Measurements from ENCODE around the gene CTSL.

The CTSL gene

GRCh38 chr9:87766697-87767096 lies 40.8 kb downstream of the CTSL start:
- Histone ChIP-seq H3K9ac (ENCODE audit: low read length in 5 of 5) (no peak overlapping the region), H3K4me3 (ENCODE audit: low read depth in 1 of 5, low read length in 5 of 5) (no peak overlapping the region), H3K4me1 (ENCODE audit: control insufficient read depth in 5 of 5, insufficient read depth in 5 of 5, low read length in 5 of 5) (no peaks in the 10 kb centered on the region), H3K27ac (ENCODE audit: low read depth, low read length) (no peak overlapping the region), H3K27me3 (ENCODE audit: control insufficient read depth in 5 of 5, insufficient read depth in 4 of 5, low read length in 5 of 5) (peaks cover 2 to 12% (median 11%) of the 10 kb centered on the region in 5 donors), H3K9me3 (ENCODE audit: control insufficient read depth in 5 of 5, low read length in 5 of 5) (no peaks in the 10 kb centered on the region), H3K36me3 (ENCODE audit: control insufficient read depth in 5 of 5, insufficient read depth in 5 of 5, low read length in 5 of 5) (no peaks in the 10 kb centered on the region)

- Histone ChIP-seq H3K4me1 (ENCODE audit: control insufficient read depth in 5 of 5, insufficient read depth in 5 of 5, low read length in 5 of 5) (no peaks in the 10 kb centered on the region), H3K9ac (ENCODE audit: low read length in 5 of 5) (no peak overlapping the region), H3K27me3 (ENCODE audit: control insufficient read depth in 5 of 5, insufficient read depth in 4 of 5, low read length in 5 of 5) (peaks cover 2 to 14% (median 9%) of the 10 kb centered on the region in 5 donors), H3K9me3 (ENCODE audit: control insufficient read depth in 5 of 5, low read length in 5 of 5) (no peaks in the 10 kb centered on the region), H3K4me3 (ENCODE audit: low read depth in 1 of 5, low read length in 5 of 5) (no peak overlapping the region), H3K36me3 (ENCODE audit: control insufficient read depth in 5 of 5, insufficient read depth in 5 of 5, low read length in 5 of 5) (no peaks in the 10 kb centered on the region), H3K27ac (ENCODE audit: low read depth, low read length) (no peak overlapping the region)
These were observed 44.8 kb downstream of the CTSL start for GRCh38 chr9:87770616-87771315.

GRCh38 chr9:87771316-87772006 lies 45.5 kb downstream of the CTSL start:
- Histone ChIP-seq H3K27me3 (ENCODE audit: control insufficient read depth in 5 of 5, insufficient read depth in 4 of 5, low read length in 5 of 5) (peaks cover 2 to 14% (median 9%) of the 10 kb centered on the region in 5 donors), H3K36me3 (ENCODE audit: control insufficient read depth in 5 of 5, insufficient read depth in 5 of 5, low read length in 5 of 5) (no peaks in the 10 kb centered on the region), H3K9me3 (ENCODE audit: control insufficient read depth in 5 of 5, low read length in 5 of 5) (no peaks in the 10 kb centered on the region), H3K27ac (ENCODE audit: low read depth, low read length) (no peak overlapping the region), H3K9ac (ENCODE audit: low read length in 5 of 5) (no peak overlapping the region), H3K4me1 (ENCODE audit: control insufficient read depth in 5 of 5, insufficient read depth in 5 of 5, low read length in 5 of 5) (no peaks in the 10 kb centered on the region), H3K4me3 (ENCODE audit: low read depth in 1 of 5, low read length in 5 of 5) (no peak overlapping the region)

GRCh38 chr9:87776481-87777379 lies 50.8 kb downstream of the CTSL start:
- H3K27ac ChIP-seq (ENCODE audit: low read depth, low read length), result no peak overlapping the region
- H3K36me3 ChIP-seq (ENCODE audit: control insufficient read depth in 5 of 5, insufficient read depth in 5 of 5, low read length in 5 of 5), result no peaks in the 10 kb centered on the region
- H3K9ac ChIP-seq (ENCODE audit: low read length in 5 of 5), result no peak overlapping the region
- H3K4me1 ChIP-seq (ENCODE audit: control insufficient read depth in 5 of 5, insufficient read depth in 5 of 5, low read length in 5 of 5), result no peaks in the 10 kb centered on the region
- H3K9me3 ChIP-seq (ENCODE audit: control insufficient read depth in 5 of 5, low read length in 5 of 5), result no peaks in the 10 kb centered on the region
- peaks cover 0 to 3% (median under 1%) of the 10 kb centered on the region in 5 donors for H3K27me3 ChIP-seq (ENCODE audit: control insufficient read depth in 5 of 5, insufficient read depth in 4 of 5, low read length in 5 of 5)
- H3K4me3 ChIP-seq (ENCODE audit: low read depth in 1 of 5, low read length in 5 of 5), result no peak overlapping the region

GRCh38 chr9:87778996-87779395 lies 53.1 kb downstream of the CTSL start:
- Histone ChIP-seq H3K4me3 (ENCODE audit: low read depth in 1 of 5, low read length in 5 of 5) (no peak overlapping the region), H3K27me3 (ENCODE audit: control insufficient read depth in 5 of 5, insufficient read depth in 4 of 5, low read length in 5 of 5) (no peaks in the 10 kb centered on the region), H3K4me1 (ENCODE audit: control insufficient read depth in 5 of 5, insufficient read depth in 5 of 5, low read length in 5 of 5) (no peaks in the 10 kb centered on the region), H3K27ac (ENCODE audit: low read depth, low read length) (no peak overlapping the region), H3K36me3 (ENCODE audit: control insufficient read depth in 5 of 5, insufficient read depth in 5 of 5, low read length in 5 of 5) (no peaks in the 10 kb centered on the region), H3K9ac (ENCODE audit: low read length in 5 of 5) (no peak overlapping the region), H3K9me3 (ENCODE audit: control insufficient read depth in 5 of 5, low read length in 5 of 5) (no peaks in the 10 kb centered on the region)

Data from subcutaneous abdominal adipose tissue (tissue), 5 donors.